SK-N-SH (cell line): ENCODE measurements around the gene ANKRD62. TPM values are rescaled to one million over a fixed set of nuclear protein-coding genes. Genes with fewer than 3 reads are reported as not detected.
A peak's percentile ranks its signal among the peaks of the same experiment; 100 is the strongest.

ENCODE experiments used
- CTCF ChIA-PET: fragments of 300-600, 350-600 bp; formaldehyde crosslinking; extraction: SDS; loops from one replicate; lab custom pipeline; 2021; lab: Yijun Ruan, JAX
- POLR2A ChIA-PET: fragments of 350-600 bp; sonication (Branson Sonifier 250); formaldehyde crosslinking; extraction: SDS; loops from one replicate; lab custom pipeline; 2020; ENCODE audit warnings: antibody characterized with exemption, inconsistent platforms; lab: Yijun Ruan, JAX
- DNase-seq: peaks from one replicate; pipeline ENCODE4 v3.0.0; 2012
- H2AFZ ChIP-seq: fragments of 200-600 bp; sonication (generic); 2 replicates; pipeline ENCODE4 v1.8.1; 2016; ENCODE audit warnings: antibody characterized with exemption, mild to moderate bottlenecking, low read depth
- H3F3A ChIP-seq: fragments of 200-600 bp; sonication (generic); replicated peaks from 2 replicates; pipeline ENCODE3; 2016; ENCODE audit warnings: antibody characterized with exemption, mild to moderate bottlenecking; ENCODE audit not compliant: insufficient read depth
- H3K27ac ChIP-seq, 2 experiments: fragments of 200-500 bp in 1 of 2; fragments of 200-600 bp in 1 of 2; sonication (Bioruptor generic) in 1 of 2; sonication (generic), shearing (Covaris generic) in 1 of 2; 2 replicates each; pipeline versions ENCODE4 v1.5.1 to v1.6.1; 2014 to 2016; ENCODE audit warnings: low read depth in 2 of 2, inconsistent platforms in 1 of 2, low read length in 1 of 2, mild to moderate bottlenecking in 1 of 2, mixed read lengths in 1 of 2
- H3K27me3 ChIP-seq: fragments of 200-600 bp; sonication (generic), shearing (Covaris generic); 2 replicates; pipeline ENCODE4 v1.6.1; 2016; ENCODE audit warnings: mixed run types; ENCODE audit not compliant: insufficient read depth
- H3K36me3 ChIP-seq, 2 experiments: fragments of 200-500 bp in 1 of 2; fragments of 200-600 bp in 1 of 2; sonication (Bioruptor generic) in 1 of 2; sonication (generic) in 1 of 2; replicated peaks in 1 of 2; 2 replicates each; pipeline versions ENCODE3 to v1.5.1; 2014 to 2016; ENCODE audit warnings: low read length in 1 of 2, mild to moderate bottlenecking in 1 of 2; ENCODE audit not compliant: insufficient read depth in 2 of 2, control insufficient read depth in 1 of 2
- H3K4me1 ChIP-seq, 2 experiments: fragments of 200-500 bp in 1 of 2; fragments of 200-600 bp in 1 of 2; sonication (Bioruptor generic) in 1 of 2; sonication (generic), shearing (Covaris generic) in 1 of 2; 2 replicates each; pipeline versions ENCODE4 v1.5.1 to v1.6.1; 2014 to 2016; ENCODE audit warnings: low read depth in 1 of 2, low read length in 1 of 2, mixed run types in 1 of 2; ENCODE audit not compliant: insufficient read depth in 2 of 2, control insufficient read depth in 1 of 2
- H3K4me2 ChIP-seq: fragments of 200-600 bp; sonication (generic), shearing (Covaris generic); 2 replicates; pipeline ENCODE4 v1.6.1; 2017; ENCODE audit warnings: mixed run types
- H3K4me3 ChIP-seq, 2 experiments: fragments of 200-500 bp in 1 of 2; fragments of 200-600 bp in 1 of 2; sonication (Bioruptor generic) in 1 of 2; sonication (generic), shearing (Covaris generic) in 1 of 2; 2 replicates each; pipeline versions ENCODE4 v1.5.1 to v1.8.1; 2014 to 2016; ENCODE audit warnings: low read depth in 2 of 2, inconsistent platforms in 1 of 2, low read length in 1 of 2, mild to moderate bottlenecking in 1 of 2, mixed read lengths in 1 of 2, moderate library complexity in 1 of 2
- H3K79me2 ChIP-seq: fragments of 200-600 bp; sonication (generic); 2 replicates; pipeline ENCODE4 v1.8.1; 2017; ENCODE audit warnings: mild to moderate bottlenecking; ENCODE audit not compliant: insufficient read depth
- H3K9ac ChIP-seq: fragments of 200-600 bp; sonication (generic); 2 replicates; pipeline ENCODE4 v1.6.1; 2017; ENCODE audit warnings: mixed run types
- H3K9me2 ChIP-seq: fragments of 200-600 bp; sonication (generic); 2 replicates; pipeline ENCODE4 v1.6.1; 2017; ENCODE audit warnings: mixed run types
- H3K9me3 ChIP-seq: fragments of 200-600 bp; sonication (generic); 2 replicates; pipeline ENCODE4 v1.6.1; 2017; ENCODE audit warnings: mixed run types, mild to moderate bottlenecking, moderate library complexity
- H4K20me1 ChIP-seq: fragments of 200-600 bp; sonication (generic); 2 replicates; pipeline ENCODE4 v1.6.1; 2017; ENCODE audit warnings: mild to moderate bottlenecking, mixed run types; ENCODE audit not compliant: insufficient read depth
- CHD2 ChIP-seq: fragments of 150-350 bp; IDR thresholded peaks from 2 replicates; pipeline ENCODE4 v1.6.1; 2018; ENCODE audit warnings: low read length; ENCODE audit not compliant: partially characterized antibody
- EP300 ChIP-seq, 2 experiments: IDR thresholded peaks; 2 replicates each; pipeline versions ENCODE4 v1.4.0 to v1.6.1; 2012; ENCODE audit warnings: borderline replicate concordance in 1 of 2, low read depth in 1 of 2, low read length in 1 of 2
- FOXJ3 ChIP-seq: sonication (generic); formaldehyde crosslinking; IDR thresholded peaks from 2 replicates; pipeline ENCODE4 v1.5.1; 2020; ENCODE audit warnings: mild to moderate bottlenecking, missing genetic modification reagents
- FOXM1 ChIP-seq: IDR thresholded peaks from 2 replicates; pipeline ENCODE4 v1.4.0; 2012; ENCODE audit warnings: low read depth, mild to moderate bottlenecking
- JUND ChIP-seq: IDR thresholded peaks from 2 replicates; pipeline ENCODE4 v1.4.0; 2012
- MXI1 ChIP-seq: IDR thresholded peaks from 2 replicates; pipeline ENCODE4 v1.6.1; 2012; ENCODE audit warnings: mild to moderate bottlenecking, low read depth, low read length, improper control_type of control experiment
- NRF1 ChIP-seq: IDR thresholded peaks from 2 replicates; pipeline ENCODE4 v1.6.1; 2012; ENCODE audit warnings: low read depth, mild to moderate bottlenecking, low read length
- RAD21 ChIP-seq: IDR thresholded peaks from 2 replicates; pipeline ENCODE4 v1.6.1; 2012; ENCODE audit warnings: mild to moderate bottlenecking, low read length
- RCOR1 ChIP-seq: fragments of 150-350 bp; IDR thresholded peaks from 2 replicates; pipeline ENCODE4 v1.6.1; 2017; ENCODE audit warnings: antibody characterized with exemption, low read length
- RFX5 ChIP-seq: IDR thresholded peaks from 2 replicates; pipeline ENCODE4 v1.6.1; 2012; ENCODE audit warnings: mild to moderate bottlenecking, improper control_type of control experiment, low read length
- TAF1 ChIP-seq: IDR thresholded peaks from 2 replicates; pipeline ENCODE4 v1.6.1; 2012; ENCODE audit warnings: low read depth, mild to moderate bottlenecking, low read length, moderate library complexity, borderline replicate concordance
- TCF12 ChIP-seq: IDR thresholded peaks from 2 replicates; pipeline ENCODE4 v1.4.0; 2012
- TEAD4 ChIP-seq: IDR thresholded peaks from 2 replicates; pipeline ENCODE4 v1.4.0; 2012; ENCODE audit warnings: mild to moderate bottlenecking, borderline replicate concordance; ENCODE audit not compliant: insufficient read depth
- WGBS: methylation state at CpG from one replicate; pipeline ENCODE4 v1.1.6; 2017; ENCODE audit warnings: low lambda C conversion rate; 5-methylcytosine and 5-hydroxymethylcytosine counted together
- polyA plus RNA-seq, 3 experiments: library from polyadenylated mRNA; depleted of rRNA; stranded (reverse); fragments of >200 nt; gene quantifications; 2 replicates each; pipeline ENCODE4 v1.2.3, GENCODE V29; 2012
- TF ChIP-seq, protein P1 (sequence below): fragments of 200-600 bp; sonication (generic); IDR thresholded peaks from 2 replicates; pipeline ENCODE4 v1.6.1; 2017; ENCODE audit warnings: antibody characterized with exemption, mild to moderate bottlenecking, moderate library complexity

ANKRD62 gene
- polyA plus RNA-seq, 1 of the 3 experiments (the other 2 are of a cell fraction): not detected

- no peak for DNase-seq
- Histone ChIP-seq H3F3A (no peaks in the 10 kb centered on the region), H3K9me3 (no peaks in the 10 kb centered on the region), H3K4me3 (no peak overlapping the region), H2AFZ (no peak overlapping the region), H3K27me3 (no peaks in the 10 kb centered on the region; the same call in 1 of the 2 replicates), H3K4me1 (peaks cover 0 to 17% of the 10 kb centered on the region in 2 experiments; a peak in 1 of 4 replicates), H4K20me1 (no peaks in the 10 kb centered on the region), H3K27ac (no peak overlapping the region), H3K9ac (no peak overlapping the region), H3K79me2 (no peaks in the 10 kb centered on the region), H3K9me2 (no peaks in the 10 kb centered on the region), H3K36me3 (no peaks in the 10 kb centered on the region), H3K4me2 (no peak overlapping the region)
- 41% methylated on average over 9 of the region's 14 CpGs for WGBS
- ChIA-PET POLR2A (no interaction called here), CTCF (interaction anchor here (1.8 to 2.0 kb wide), 2 partner anchors 19 to 180 kb away, joined by 6 read pairs; no protein-coding TSS in a partner anchor)
- TF ChIP-seq RCOR1 (no peak), JUND (no peak), MXI1 (no peak), TEAD4 (no peak), FOXJ3 (CRISPR knock-in tag) (no peak), NRF1 (no peak), RAD21 (no peak), TAF1 (no peak), FOXM1 (no peak), TCF12 (no peak), CHD2 (no peak)
Observed at GRCh38 chr18:12056884-12057402, 36.7 kb upstream of the ANKRD62 start.

DNA sequence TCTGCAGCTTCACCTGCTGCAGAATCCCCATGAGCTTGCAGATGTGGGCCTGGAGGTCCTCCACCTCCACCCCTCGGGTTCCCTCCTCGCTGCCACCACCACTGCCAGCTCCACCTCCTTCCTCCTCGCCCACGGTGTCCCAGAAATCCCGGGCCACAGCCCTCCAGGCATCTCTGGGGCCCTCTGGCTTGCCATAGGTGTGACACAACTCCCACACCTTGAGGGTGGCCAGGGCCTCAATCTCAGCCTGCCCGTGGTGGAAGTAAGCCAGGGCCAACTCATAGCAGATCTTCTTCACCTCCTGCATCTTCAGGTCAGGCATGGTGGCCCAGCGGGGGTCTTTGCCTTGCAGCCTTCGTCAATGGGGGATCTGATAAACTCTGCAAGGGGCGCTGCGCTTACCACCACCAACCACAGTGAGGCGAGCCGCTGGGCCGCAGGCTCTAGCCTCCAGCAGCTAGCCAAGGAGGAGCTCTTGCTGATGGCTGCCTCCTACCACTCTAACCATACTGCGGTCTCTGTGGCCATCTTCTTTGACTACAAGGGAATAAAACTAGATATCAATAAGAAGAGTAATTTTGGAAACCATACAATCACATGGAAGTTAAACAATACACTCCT is 36.1 kb upstream of the ANKRD62 start:
- H3K9me3 ChIP-seq: no peaks in the 10 kb centered on the region
- no peak overlapping the region for H3K9ac ChIP-seq
- WGBS: 19% methylated on average over 12 of the region's 14 CpGs
- H2AFZ ChIP-seq: no peak overlapping the region
- no peaks in the 10 kb centered on the region for H3K9me2 ChIP-seq
- TF ChIP-seq, protein P1, sequence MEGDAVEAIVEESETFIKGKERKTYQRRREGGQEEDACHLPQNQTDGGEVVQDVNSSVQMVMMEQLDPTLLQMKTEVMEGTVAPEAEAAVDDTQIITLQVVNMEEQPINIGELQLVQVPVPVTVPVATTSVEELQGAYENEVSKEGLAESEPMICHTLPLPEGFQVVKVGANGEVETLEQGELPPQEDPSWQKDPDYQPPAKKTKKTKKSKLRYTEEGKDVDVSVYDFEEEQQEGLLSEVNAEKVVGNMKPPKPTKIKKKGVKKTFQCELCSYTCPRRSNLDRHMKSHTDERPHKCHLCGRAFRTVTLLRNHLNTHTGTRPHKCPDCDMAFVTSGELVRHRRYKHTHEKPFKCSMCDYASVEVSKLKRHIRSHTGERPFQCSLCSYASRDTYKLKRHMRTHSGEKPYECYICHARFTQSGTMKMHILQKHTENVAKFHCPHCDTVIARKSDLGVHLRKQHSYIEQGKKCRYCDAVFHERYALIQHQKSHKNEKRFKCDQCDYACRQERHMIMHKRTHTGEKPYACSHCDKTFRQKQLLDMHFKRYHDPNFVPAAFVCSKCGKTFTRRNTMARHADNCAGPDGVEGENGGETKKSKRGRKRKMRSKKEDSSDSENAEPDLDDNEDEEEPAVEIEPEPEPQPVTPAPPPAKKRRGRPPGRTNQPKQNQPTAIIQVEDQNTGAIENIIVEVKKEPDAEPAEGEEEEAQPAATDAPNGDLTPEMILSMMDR: peak; percentile 11; the same call in 1 of the 2 replicates
- TF ChIP-seq EP300 (IDR thresholded peaks at IDR 0.05; ENCODE audit: borderline replicate concordance in 1 of 2, low read depth in 1 of 2, low read length in 1 of 2) (no peak), RFX5 (no peak), CHD2 (no peak)
- TF ChIP-seq, all 33 proteins: peak for 1
- ChIA-PET POLR2A (no interaction called here), CTCF (interaction anchor here (1.8 to 2.0 kb wide), 2 partner anchors 19 to 179 kb away, joined by 6 read pairs; no protein-coding TSS in a partner anchor)
- H3K27me3 ChIP-seq: no peaks in the 10 kb centered on the region; the same call in 1 of the 2 replicates
- no peaks in the 10 kb centered on the region for H4K20me1 ChIP-seq
- H3K4me3 ChIP-seq: no peak overlapping the region
- peaks cover 0 to 17% of the 10 kb centered on the region in 2 experiments; a peak in 1 of 4 replicates for H3K4me1 ChIP-seq
- H3K4me2 ChIP-seq: no peak overlapping the region
- no peaks in the 10 kb centered on the region for H3F3A ChIP-seq
- no peak overlapping the region for H3K27ac ChIP-seq
- H3K79me2 ChIP-seq: no peaks in the 10 kb centered on the region
- H3K36me3 ChIP-seq: no peaks in the 10 kb centered on the region
- DNase-seq: no peak
